Measurements from ENCODE around the gene ZNF710.

GRCh38 chr15:90046911-90047392 is 45.8 kb downstream of the ZNF710 start:
- TF ChIP-seq CTCF (conservative IDR thresholded peaks at IDR 0.05; ENCODE audit: low read length) (no peak), EZH2phosphoT487 (IDR thresholded peaks at IDR 0.05; ENCODE audit: borderline replicate concordance) (no peak)
